HG03460 (cell line): ENCODE measurements around the gene TUT7.
"Not testable (repeated sequence)": the region's sequence is repeated elsewhere in the genome, so short reads cannot be mapped to it uniquely, and the experiment has no call there.

ENCODE experiments used
- ATAC-seq: cut with Tn5 transposase; IDR thresholded peaks from one replicate; pipeline ENCODE4 v1.9.1; 2021; ENCODE audit not compliant: unreplicated experiment

Gene TUT7, protein sequence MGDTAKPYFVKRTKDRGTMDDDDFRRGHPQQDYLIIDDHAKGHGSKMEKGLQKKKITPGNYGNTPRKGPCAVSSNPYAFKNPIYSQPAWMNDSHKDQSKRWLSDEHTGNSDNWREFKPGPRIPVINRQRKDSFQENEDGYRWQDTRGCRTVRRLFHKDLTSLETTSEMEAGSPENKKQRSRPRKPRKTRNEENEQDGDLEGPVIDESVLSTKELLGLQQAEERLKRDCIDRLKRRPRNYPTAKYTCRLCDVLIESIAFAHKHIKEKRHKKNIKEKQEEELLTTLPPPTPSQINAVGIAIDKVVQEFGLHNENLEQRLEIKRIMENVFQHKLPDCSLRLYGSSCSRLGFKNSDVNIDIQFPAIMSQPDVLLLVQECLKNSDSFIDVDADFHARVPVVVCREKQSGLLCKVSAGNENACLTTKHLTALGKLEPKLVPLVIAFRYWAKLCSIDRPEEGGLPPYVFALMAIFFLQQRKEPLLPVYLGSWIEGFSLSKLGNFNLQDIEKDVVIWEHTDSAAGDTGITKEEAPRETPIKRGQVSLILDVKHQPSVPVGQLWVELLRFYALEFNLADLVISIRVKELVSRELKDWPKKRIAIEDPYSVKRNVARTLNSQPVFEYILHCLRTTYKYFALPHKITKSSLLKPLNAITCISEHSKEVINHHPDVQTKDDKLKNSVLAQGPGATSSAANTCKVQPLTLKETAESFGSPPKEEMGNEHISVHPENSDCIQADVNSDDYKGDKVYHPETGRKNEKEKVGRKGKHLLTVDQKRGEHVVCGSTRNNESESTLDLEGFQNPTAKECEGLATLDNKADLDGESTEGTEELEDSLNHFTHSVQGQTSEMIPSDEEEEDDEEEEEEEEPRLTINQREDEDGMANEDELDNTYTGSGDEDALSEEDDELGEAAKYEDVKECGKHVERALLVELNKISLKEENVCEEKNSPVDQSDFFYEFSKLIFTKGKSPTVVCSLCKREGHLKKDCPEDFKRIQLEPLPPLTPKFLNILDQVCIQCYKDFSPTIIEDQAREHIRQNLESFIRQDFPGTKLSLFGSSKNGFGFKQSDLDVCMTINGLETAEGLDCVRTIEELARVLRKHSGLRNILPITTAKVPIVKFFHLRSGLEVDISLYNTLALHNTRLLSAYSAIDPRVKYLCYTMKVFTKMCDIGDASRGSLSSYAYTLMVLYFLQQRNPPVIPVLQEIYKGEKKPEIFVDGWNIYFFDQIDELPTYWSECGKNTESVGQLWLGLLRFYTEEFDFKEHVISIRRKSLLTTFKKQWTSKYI (N-terminal part only)

DNA sequence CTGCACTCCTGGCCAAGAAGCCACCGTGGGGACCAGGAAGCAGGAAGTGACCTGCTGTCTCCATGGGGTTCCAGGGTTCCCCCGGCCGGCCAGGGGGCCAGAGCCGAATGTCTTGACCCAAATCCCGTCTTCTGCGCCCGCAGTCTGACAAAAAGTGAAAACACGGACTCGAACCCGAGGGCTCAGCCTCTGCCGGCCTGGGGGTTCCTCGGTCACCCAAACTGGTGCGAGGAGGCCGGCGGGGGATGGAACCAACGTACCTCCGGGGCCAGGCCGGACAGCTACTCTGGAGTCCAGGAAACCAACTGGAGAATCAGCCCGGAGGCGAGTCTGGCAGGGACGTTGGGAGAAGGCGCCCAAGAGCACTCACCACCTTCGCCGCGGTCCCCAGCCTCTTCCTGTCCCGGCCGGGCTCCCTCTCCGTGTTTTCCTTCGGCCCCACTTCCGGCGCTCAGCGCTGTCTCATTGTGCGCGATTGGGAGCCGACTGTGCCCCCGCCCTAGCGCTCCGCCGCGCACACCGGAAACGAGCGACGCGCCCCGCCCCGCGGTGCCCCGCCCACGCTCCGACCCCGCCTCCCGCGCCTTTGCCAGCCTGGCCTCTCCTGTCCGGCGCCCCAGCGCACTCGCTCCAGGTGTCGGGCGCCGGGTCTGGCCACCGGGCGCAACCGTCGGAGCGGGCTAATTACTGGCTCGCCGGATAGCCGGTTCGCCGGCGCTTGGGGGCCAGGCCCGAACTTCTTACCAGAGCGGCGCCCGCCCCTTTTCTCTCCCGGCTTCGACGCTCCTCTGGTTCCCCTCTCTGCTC, at the start of gene TUT7:
TSS of gene TUT7 (minus strand) at position 400 of the 807 bp plus-strand sequence. CDS start 1,211 bp downstream, outside the sequence.
- ATAC-seq, result peak; percentile 77

GRCh38 chr9:86402591-86402990, 48.4 kb upstream of the TUT7 start:
- ATAC-seq, result no peak

DNA sequence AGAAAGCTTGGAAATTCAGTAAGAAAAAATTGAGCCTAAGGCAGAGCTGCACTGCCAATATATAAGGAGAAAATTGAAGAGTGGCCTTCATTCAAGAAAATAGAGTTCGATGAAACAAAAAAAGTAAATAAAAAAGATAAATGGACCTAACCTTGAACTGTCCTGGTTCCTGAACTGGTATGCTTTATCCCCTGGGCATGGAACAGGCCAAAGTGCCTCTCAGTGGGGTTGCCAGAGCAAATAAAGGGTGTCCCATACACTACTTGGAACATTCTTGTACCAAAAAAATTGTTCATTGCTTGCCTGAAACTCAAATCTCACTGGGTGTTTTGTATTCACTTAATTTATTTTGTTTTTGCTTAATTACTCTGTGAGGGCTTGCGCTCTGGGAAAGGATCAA, 42.2 kb upstream of the TUT7 start:
- ATAC-seq, result no peak

- not testable (repeated sequence) for ATAC-seq
Measured at GRCh38 chr9:86390184-86390583, 36.0 kb upstream of the TUT7 start.

DNA sequence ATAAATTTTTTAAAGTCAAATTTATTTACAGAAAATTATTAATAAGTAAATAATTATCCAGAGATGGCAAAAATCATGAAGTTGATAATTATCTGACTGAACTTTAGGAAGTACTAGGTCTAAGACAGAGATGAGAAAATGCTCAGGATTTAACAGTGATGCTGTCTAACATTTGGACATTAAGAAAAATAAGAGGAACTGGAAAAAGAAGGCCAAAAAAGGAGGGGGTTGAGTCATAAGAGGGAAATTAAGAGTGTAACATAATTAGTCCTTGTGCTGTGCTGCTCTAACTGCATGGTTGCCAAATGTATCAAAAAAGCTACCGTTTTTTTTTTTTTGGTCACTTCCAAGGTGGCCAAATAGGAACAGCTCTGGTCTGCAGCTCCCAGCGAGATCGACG, 35.4 kb upstream of the TUT7 start:
- no peak for ATAC-seq

DNA sequence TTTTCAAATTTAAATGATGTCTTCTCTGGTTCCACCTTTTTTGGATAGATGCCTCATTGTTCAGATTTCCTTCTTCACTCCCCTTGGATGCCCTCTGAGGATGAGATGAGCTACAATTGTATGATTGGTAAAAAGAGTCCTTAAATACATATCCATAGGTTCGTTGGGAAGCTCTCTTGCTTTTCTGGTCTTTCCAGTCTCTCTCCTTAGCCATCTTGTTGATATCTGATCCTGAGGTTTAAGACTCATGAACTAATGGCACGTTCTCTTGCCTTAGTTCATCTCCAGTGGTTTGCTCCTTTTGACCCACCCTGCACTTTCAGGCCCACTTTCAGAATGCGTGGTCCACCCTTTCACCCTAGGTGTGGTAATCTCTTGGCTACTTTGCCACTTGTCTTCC, 33.2 kb upstream of the TUT7 start:
- ATAC-seq, result no peak

GRCh38 chr9:86383000-86383399, 28.8 kb upstream of the TUT7 start:
- ATAC-seq, result not testable (repeated sequence)

GRCh38 chr9:86376016-86376415, 21.8 kb upstream of the TUT7 start:
- no peak for ATAC-seq

GRCh38 chr9:86369810-86370209, 15.6 kb upstream of the TUT7 start:
- ATAC-seq, result no peak

DNA sequence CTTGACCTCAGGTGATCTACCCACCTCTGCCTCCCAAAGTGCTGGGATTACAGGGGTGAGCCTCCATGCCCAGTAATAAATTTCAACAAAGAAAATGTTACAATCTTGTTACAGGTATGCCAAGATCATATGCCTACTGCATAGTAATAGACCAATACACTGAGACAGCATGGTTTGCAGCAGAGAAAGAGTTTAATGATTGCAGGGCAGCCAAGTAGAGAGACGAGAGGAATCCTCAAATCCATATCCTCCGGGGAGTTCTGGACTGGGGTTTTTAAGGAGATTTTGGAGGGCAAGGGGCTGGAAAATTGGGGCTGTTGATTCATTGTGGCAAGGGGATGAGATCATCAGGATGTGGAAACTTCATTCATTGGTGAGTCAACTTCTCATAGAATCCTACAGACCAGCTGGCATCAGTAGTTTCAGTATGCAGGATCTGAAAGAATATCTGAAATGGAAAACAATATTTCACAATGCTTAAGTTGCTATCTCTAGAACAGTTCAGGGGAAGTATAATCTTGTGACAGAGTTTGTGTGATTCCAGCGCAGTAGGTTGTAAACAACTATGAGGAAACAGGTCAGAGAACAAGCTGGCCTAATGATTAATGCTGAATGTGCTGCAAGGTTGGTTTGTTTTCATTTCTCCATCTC, 14.8 kb upstream of the TUT7 start:
- no peak for ATAC-seq

- ATAC-seq, result no peak
Measured at GRCh38 chr9:86361176-86361575, 7.0 kb upstream of the TUT7 start.

DNA sequence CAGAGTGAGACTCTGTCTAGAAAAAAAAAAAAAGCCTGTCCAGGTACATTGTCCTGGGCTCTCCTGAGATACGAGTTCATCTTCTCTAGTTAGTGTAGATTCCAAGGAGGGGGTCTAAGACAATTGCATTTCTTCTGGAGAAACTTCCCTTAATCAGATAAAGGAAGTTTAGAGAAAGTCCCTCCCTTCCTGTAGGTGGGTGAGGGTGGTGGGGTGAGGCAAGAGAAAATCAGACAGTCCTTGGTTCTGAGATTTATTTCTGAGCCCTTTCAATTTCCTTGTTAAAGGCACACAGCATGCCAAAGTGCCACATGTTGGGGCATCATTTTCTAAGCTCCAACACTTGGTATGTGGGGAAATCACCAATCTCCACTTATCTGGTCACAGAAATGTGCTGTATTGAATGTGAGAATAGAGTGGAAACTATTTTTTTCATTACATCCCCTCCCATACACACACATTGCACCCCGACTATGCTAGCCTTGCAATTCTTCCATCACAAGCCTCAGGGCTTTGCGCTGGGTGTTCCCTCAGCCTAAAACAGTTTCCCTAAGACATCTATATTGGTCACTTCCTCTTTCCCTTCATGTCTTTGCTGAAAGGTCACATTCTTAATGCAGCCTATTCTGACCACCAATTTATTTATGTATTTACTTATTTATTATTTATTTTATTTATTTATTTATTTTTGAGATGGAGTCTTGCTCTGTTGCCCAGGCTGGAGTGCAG, 5.1 kb upstream of the TUT7 start:
- no peak for ATAC-seq

GRCh38 chr9:86356871-86357866, 3.0 kb upstream of the TUT7 start:
- no peak for ATAC-seq

- no peak for ATAC-seq
Measured at GRCh38 chr9:86355814-86356213, 1.6 kb upstream of the TUT7 start.

- no peak for ATAC-seq
Measured at GRCh38 chr9:86354818-86355309, 654 bp upstream of the TUT7 start.

GRCh38 chr9:86353655-86354010, 577 bp downstream of the TUT7 start:
- no peak for ATAC-seq

DNA sequence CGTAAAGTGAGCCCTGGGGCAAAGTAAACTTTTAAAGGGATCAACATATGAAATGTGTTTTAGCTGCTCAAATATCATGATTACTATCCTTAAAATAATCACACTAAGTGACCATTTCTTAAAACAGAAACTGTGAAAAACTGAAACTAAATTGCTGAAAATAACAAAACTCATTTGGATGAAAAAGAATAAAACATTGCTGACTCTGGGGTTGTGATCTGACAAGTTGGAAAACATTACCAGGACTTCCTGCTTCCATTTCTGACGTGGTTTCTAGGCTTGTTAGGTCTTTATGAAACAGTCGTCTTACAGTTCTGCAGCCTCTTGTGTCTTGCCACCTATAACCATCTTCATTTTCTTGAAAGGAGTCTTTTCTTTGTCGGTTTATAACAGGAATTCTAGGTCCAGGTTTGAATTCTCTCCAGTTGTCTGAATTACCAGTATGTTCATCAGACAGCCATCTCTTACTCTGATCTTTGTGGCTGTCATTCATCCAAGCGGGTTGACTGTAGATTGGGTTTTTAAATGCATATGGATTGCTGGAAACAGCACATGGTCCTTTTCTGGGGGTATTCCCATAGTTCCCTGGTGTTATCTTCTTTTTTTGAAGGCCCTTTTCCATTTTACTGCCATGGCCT, 1.7 kb downstream of the TUT7 start:
- ATAC-seq, result no peak
